Neural progenitor cell (in vitro differentiated cells): ENCODE measurements around the gene CPSF6. TPM values are rescaled to one million over a fixed set of nuclear protein-coding genes. Genes with fewer than 3 reads are reported as not detected.
"Not testable (repeated sequence)": the region's sequence is repeated elsewhere in the genome, so short reads cannot be mapped to it uniquely, and the experiment has no call there.

Experiments
- DNase-seq: peaks from one replicate; pipeline ENCODE4 v3.0.0-alpha.2; 2016; ENCODE audit warnings: low spot score
- H2AFZ ChIP-seq: fragments of 200-600 bp; sonication (generic); replicated peaks from 2 replicates; pipeline ENCODE4 v1.6.1; 2016; ENCODE audit warnings: antibody characterized with exemption
- H3F3A ChIP-seq: fragments of 200-600 bp; sonication (generic); 2 replicates; pipeline ENCODE4 v1.6.1; 2016; ENCODE audit warnings: antibody characterized with exemption, low read depth
- H3K27ac ChIP-seq: fragments of 200-600 bp; sonication (generic); 2 replicates; pipeline ENCODE4 v1.5.1; 2016; ENCODE audit warnings: mild to moderate bottlenecking
- H3K27me3 ChIP-seq: fragments of 200-600 bp; sonication (generic); 2 replicates; pipeline ENCODE4 v1.6.1; 2016; ENCODE audit warnings: mild to moderate bottlenecking, moderate library complexity
- H3K36me3 ChIP-seq: fragments of 200-600 bp; sonication (generic); 2 replicates; pipeline ENCODE4 v1.5.1; 2016
- H3K4me1 ChIP-seq: fragments of 200-600 bp; sonication (generic); 2 replicates; pipeline ENCODE4 v1.6.1; 2016; ENCODE audit warnings: mixed run types
- H3K4me2 ChIP-seq: fragments of 200-600 bp; sonication (generic); 2 replicates; pipeline ENCODE4 v1.6.1; 2016
- H3K4me3 ChIP-seq: fragments of 200-600 bp; sonication (generic); 2 replicates; pipeline ENCODE4 v1.5.1; 2016
- H3K79me2 ChIP-seq: fragments of 200-600 bp; sonication (generic); 2 replicates; pipeline ENCODE4 v1.6.1; 2016; ENCODE audit warnings: low read depth
- H3K9ac ChIP-seq: fragments of 200-600 bp; sonication (generic); 2 replicates; pipeline ENCODE4 v1.6.1; 2016
- H3K9me3 ChIP-seq: fragments of 200-600 bp; sonication (generic); 2 replicates; pipeline ENCODE4 v1.5.1; 2016; ENCODE audit warnings: low read depth
- H4K20me1 ChIP-seq: fragments of 200-600 bp; sonication (generic); 2 replicates; pipeline ENCODE4 v1.6.1; 2016; ENCODE audit warnings: low read depth
- H3K27ac Mint-ChIP-seq: 3 replicates; pipeline ENCODE4 v1.8.0; 2021; ENCODE audit warnings: mixed read lengths
- H3K27me3 Mint-ChIP-seq: 2 replicates; pipeline ENCODE4 v1.8.0; 2022; ENCODE audit warnings: low read depth, mild to moderate bottlenecking, inconsistent platforms, moderate library complexity, mixed read lengths; ENCODE audit not compliant: insufficient read depth
- H3K36me3 Mint-ChIP-seq: 3 replicates; pipeline ENCODE4 v1.8.0; 2021; ENCODE audit warnings: mixed read lengths
- H3K4me1 Mint-ChIP-seq: 3 replicates; pipeline ENCODE4 v1.8.0; 2021; ENCODE audit warnings: mixed read lengths
- H3K4me3 Mint-ChIP-seq: 3 replicates; pipeline ENCODE4 v1.8.0; 2021; ENCODE audit warnings: mild to moderate bottlenecking, moderate library complexity, mixed read lengths
- H3K9me3 Mint-ChIP-seq: 3 replicates; pipeline ENCODE4 v1.8.0; 2020; ENCODE audit warnings: mixed read lengths
- CTCF ChIP-seq: fragments of 200-600 bp; sonication (generic); IDR thresholded peaks from 2 replicates; pipeline ENCODE4 v1.5.1; 2017; ENCODE audit warnings: antibody characterized with exemption, mild to moderate bottlenecking
- EZH2 ChIP-seq: fragments of 200-600 bp; sonication (generic); IDR thresholded peaks from 2 replicates; pipeline ENCODE4 v1.6.1; 2017; ENCODE audit warnings: antibody characterized with exemption, mild to moderate bottlenecking, moderate library complexity
- EZH2phosphoT487 ChIP-seq: fragments of 200-600 bp; sonication (generic); IDR thresholded peaks from 2 replicates; pipeline ENCODE4 v1.6.1; 2017; ENCODE audit warnings: antibody characterized with exemption
- total RNA-seq: library from RNA; depleted of rRNA; stranded (reverse); fragments of >200 nt; gene quantifications from 2 replicates; pipeline ENCODE4 v1.2.3, GENCODE V29; 2015; ENCODE audit warnings: low replicate concordance

The CPSF6 gene
- total RNA-seq, 1 donor from 2014 or later, result 155 TPM

GRCh38 chr12:69313209-69313608 lies 73.8 kb downstream of the CPSF6 start:
- Histone ChIP-seq H3K36me3 (no peaks in the 10 kb centered on the region), H3K9me3 (no peaks in the 10 kb centered on the region), H2AFZ (no peak overlapping the region), H3K27ac (no peak overlapping the region), H3F3A (no peaks in the 10 kb centered on the region), H3K79me2 (no peaks in the 10 kb centered on the region), H3K27me3 (no peaks in the 10 kb centered on the region), H3K4me3 (no peak overlapping the region), H4K20me1 (no peaks in the 10 kb centered on the region), H3K4me2 (no peak overlapping the region), H3K9ac (no peak overlapping the region), H3K4me1 (no peaks in the 10 kb centered on the region)
- Mint-ChIP-seq H3K9me3 (peaks cover 20% of the 10 kb centered on the region), H3K4me1 (no peaks in the 10 kb centered on the region), H3K27me3 (peaks cover 2% of the 10 kb centered on the region), H3K4me3 (no peak overlapping the region), H3K27ac (no peak overlapping the region), H3K36me3 (no peaks in the 10 kb centered on the region)
- DNase-seq, result no peak
- no peak for TF ChIP-seq EZH2phosphoT487
- no peak for TF ChIP-seq EZH2
- no peak for TF ChIP-seq CTCF

GRCh38 chr12:69316784-69317183 lies 77.4 kb downstream of the CPSF6 start:
- H3K36me3 ChIP-seq, H3K27ac Mint-ChIP-seq, H3K9ac ChIP-seq, H2AFZ ChIP-seq, H3K9me3 ChIP-seq, H3K27ac ChIP-seq, DNase-seq, H4K20me1 ChIP-seq, H3K4me3 Mint-ChIP-seq, H3K36me3 Mint-ChIP-seq, H3K4me2 ChIP-seq, H3K4me1 ChIP-seq, H3K27me3 ChIP-seq, H3K4me3 ChIP-seq, H3K27me3 Mint-ChIP-seq, H3K4me1 Mint-ChIP-seq, H3K79me2 ChIP-seq, H3F3A ChIP-seq: not testable (repeated sequence)
- peaks cover 30% of the 10 kb centered on the region for H3K9me3 Mint-ChIP-seq

- H3K9me3 Mint-ChIP-seq, result peaks cover 30% of the 10 kb centered on the region
- not testable (repeated sequence) for H3K27ac ChIP-seq, H3K27me3 Mint-ChIP-seq, H2AFZ ChIP-seq, DNase-seq, H3K4me3 Mint-ChIP-seq, H3K79me2 ChIP-seq, H3K27ac Mint-ChIP-seq, H3K4me1 ChIP-seq, H4K20me1 ChIP-seq, H3K36me3 ChIP-seq, H3K9ac ChIP-seq, H3K9me3 ChIP-seq, H3K36me3 Mint-ChIP-seq, H3K4me1 Mint-ChIP-seq, H3K27me3 ChIP-seq, H3F3A ChIP-seq, H3K4me2 ChIP-seq, H3K4me3 ChIP-seq
Observed at GRCh38 chr12:69317233-69317632, 77.9 kb downstream of the CPSF6 start.

GRCh38 chr12:69318225-69318624 lies 78.9 kb downstream of the CPSF6 start:
- Histone ChIP-seq H3K79me2 (no peaks in the 10 kb centered on the region), H3K36me3 (no peaks in the 10 kb centered on the region), H3K27ac (no peak overlapping the region), H3K27me3 (no peaks in the 10 kb centered on the region), H3K4me2 (no peak overlapping the region), H3K9me3 (no peaks in the 10 kb centered on the region), H4K20me1 (no peaks in the 10 kb centered on the region), H3K4me3 (no peak overlapping the region), H2AFZ (no peak overlapping the region), H3F3A (no peaks in the 10 kb centered on the region), H3K4me1 (no peaks in the 10 kb centered on the region), H3K9ac (no peak overlapping the region)
- H3K9me3 Mint-ChIP-seq, result peaks cover 31% of the 10 kb centered on the region
- H3K4me1 Mint-ChIP-seq, result no peaks in the 10 kb centered on the region
- H3K27ac Mint-ChIP-seq, result no peak overlapping the region
- H3K4me3 Mint-ChIP-seq, result no peak overlapping the region
- no peak for TF ChIP-seq EZH2phosphoT487
- TF ChIP-seq EZH2, result no peak
- no peak for TF ChIP-seq CTCF
- DNase-seq, result no peak
- no peaks in the 10 kb centered on the region for H3K36me3 Mint-ChIP-seq
- H3K27me3 Mint-ChIP-seq, result peaks cover 2% of the 10 kb centered on the region
